ENCODE data around the gene SLC2A9. TPM values are rescaled to one million over a fixed set of nuclear protein-coding genes. Genes with fewer than 3 reads are reported as not detected.

The SLC2A9 gene
- total and polyA plus RNA-seq, 8 donors = 0.61 to 35.3 (median 2.7) TPM

- 45 to 58% (median 52%) methylated on average over 4 of the region's 4 CpGs for WGBS, 5 donors
- Histone ChIP-seq H3K4me3 (no peak overlapping the region), H3K9me3 (no peaks in the 10 kb centered on the region), H3K36me3 (no peaks in the 10 kb centered on the region), H3K27me3 (no peaks in the 10 kb centered on the region), H3K4me1 (peaks cover 27 to 52% (median 43%) of the 10 kb centered on the region in 4 donors), H3K27ac (peak overlapping the region; percentile 32 to 86 (median 82))
- intact Hi-C loops (cut with DNase I; ENCODE audit: low total_unique reads) = no loop called here
- no peak for DNase-seq
- TF ChIP-seq POLR2AphosphoS5 (IDR thresholded peaks at IDR 0.05) = no peak
- TF ChIP-seq POLR2A (IDR thresholded peaks at IDR 0.05) = no peak
- no peak for TF ChIP-seq EP300 (IDR thresholded peaks at IDR 0.05)
- no peak for TF ChIP-seq CTCF (IDR thresholded peaks at IDR 0.05)
These were observed 15.7 kb downstream of the SLC2A9 start for GRCh38 chr4:10005632-10006031.

DNA sequence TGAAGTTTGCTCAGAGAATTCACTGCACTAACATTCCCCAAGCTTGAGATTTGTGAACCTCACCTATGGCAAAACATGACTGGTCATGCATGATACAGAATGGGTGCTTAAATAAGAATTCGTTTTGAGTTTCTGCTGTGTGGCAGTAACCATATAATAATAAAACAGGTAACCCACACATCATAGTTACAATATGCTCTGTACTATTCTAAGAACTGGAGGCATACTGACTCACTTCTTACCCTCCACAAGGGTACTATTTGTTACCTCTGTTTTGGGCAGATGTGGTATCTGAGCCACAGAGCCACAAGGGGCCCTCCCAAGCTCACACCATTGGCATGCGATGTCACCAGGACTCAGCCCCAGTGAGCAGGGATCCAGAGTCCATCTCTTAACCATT, 17.6 kb downstream of the SLC2A9 start:
- no peak for DNase-seq
- WGBS, 5 donors = 76 to 93% (median 88%) methylated on average over 2 of the region's 2 CpGs
- no peaks in the 10 kb centered on the region for H3K27me3 ChIP-seq
- TF ChIP-seq CTCF (IDR thresholded peaks at IDR 0.05) = no peak
- no peak for TF ChIP-seq POLR2AphosphoS5 (IDR thresholded peaks at IDR 0.05)
- no peaks in the 10 kb centered on the region for H3K9me3 ChIP-seq
- no peak overlapping the region for H3K27ac ChIP-seq
- no peaks in the 10 kb centered on the region for H3K36me3 ChIP-seq
- no peak overlapping the region for H3K4me3 ChIP-seq
- intact Hi-C loops (cut with DNase I; ENCODE audit: low total_unique reads) = no loop called here
- H3K4me1 ChIP-seq = peaks cover 27 to 51% (median 42%) of the 10 kb centered on the region in 4 donors

- no peak overlapping the region for H3K4me3 ChIP-seq
- peak in 1 of 2 donors; percentile 54 for DNase-seq
- TF ChIP-seq POLR2AphosphoS5 (IDR thresholded peaks at IDR 0.05) = peak in 2 of 3 donors; percentile 11 to 16
- TF ChIP-seq POLR2A (IDR thresholded peaks at IDR 0.05) = no peak
- intact Hi-C loops (cut with DNase I; ENCODE audit: low total_unique reads) = no loop called here
- H3K4me1 ChIP-seq = peaks cover 19 to 38% (median 28%) of the 10 kb centered on the region in 4 donors
- H3K9me3 ChIP-seq = no peaks in the 10 kb centered on the region
- no peak overlapping the region for H3K27ac ChIP-seq
- H3K36me3 ChIP-seq = no peaks in the 10 kb centered on the region
- WGBS, 5 donors = 11 to 42% (median 38%) methylated on average over 2 of the region's 2 CpGs
- no peaks in the 10 kb centered on the region for H3K27me3 ChIP-seq
These were observed 19.0 kb downstream of the SLC2A9 start for GRCh38 chr4:10002278-10002677.

DNA sequence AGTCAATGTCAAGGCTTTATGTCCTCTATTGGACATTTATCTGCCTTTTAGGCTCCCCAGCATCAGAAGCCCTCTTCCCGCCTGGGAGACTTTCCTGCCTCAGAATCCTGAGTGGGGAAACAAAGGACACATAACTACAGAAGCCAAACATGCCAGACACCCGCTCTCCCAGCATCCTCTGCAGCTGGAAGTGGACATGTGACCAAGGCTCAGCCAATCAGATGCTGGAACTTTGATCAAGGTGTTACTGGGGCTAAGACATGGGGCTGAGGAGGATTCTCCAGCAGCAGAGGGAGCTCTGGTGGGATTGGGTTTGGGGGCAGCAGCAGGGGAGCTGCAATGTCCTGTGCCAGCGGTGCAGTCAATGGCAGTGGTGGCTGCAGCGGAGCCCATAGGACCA, 19.5 kb downstream of the SLC2A9 start:
- no peaks in the 10 kb centered on the region for H3K9me3 ChIP-seq
- H3K36me3 ChIP-seq = no peaks in the 10 kb centered on the region
- no peaks in the 10 kb centered on the region for H3K27me3 ChIP-seq
- 94 to 97% (median 95%) methylated on average over 2 to 4 of the region's 4 CpGs for WGBS, 5 donors
- H3K27ac ChIP-seq = no peak overlapping the region
- TF ChIP-seq POLR2AphosphoS5 (IDR thresholded peaks at IDR 0.05) (no peak), EP300 (IDR thresholded peaks at IDR 0.05) (no peak), CTCF (IDR thresholded peaks at IDR 0.05) (no peak), POLR2A (IDR thresholded peaks at IDR 0.05) (no peak)
- DNase-seq = no peak
- intact Hi-C loops (cut with DNase I; ENCODE audit: low total_unique reads) = no loop called here
- peaks cover 13 to 32% (median 22%) of the 10 kb centered on the region in 4 donors for H3K4me1 ChIP-seq
- H3K4me3 ChIP-seq = no peak overlapping the region

DNA sequence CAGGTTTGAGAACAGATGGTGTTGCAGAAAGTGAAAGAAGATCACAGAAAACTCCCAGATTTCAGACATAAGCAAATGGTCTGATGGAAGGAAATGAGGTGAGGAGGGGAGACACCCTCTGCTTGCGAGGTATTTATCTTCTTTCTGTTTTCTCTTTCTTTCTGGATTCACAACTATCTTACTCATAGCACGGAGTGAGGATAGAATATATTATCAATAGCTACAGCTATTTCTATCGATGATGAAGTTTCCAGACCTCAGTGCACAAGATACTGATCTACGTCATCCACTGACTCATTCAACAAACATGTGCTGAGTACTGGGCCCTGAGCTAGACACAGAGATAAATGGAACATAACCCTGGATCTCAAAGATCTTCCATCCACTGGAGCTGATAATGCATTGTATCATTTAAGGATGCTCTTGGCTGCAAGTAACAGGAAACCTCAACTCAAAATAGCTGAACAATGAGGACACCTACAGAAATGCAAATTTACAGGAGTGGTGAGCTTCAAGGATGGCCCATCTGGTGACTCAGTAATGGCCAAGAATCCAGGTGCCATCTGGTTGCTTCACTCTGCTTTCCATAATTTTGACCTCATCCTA, 21.2 kb downstream of the SLC2A9 start:
- no peak for DNase-seq
- no peak overlapping the region for H3K4me3 ChIP-seq
- no peaks in the 10 kb centered on the region for H3K9me3 ChIP-seq
- 63 to 83% (median 79%) methylated on average over 4 of the region's 4 CpGs for WGBS, 5 donors
- no peak for TF ChIP-seq POLR2A (IDR thresholded peaks at IDR 0.05)
- TF ChIP-seq EP300 (IDR thresholded peaks at IDR 0.05) = no peak
- no peak for TF ChIP-seq CTCF (IDR thresholded peaks at IDR 0.05)
- no peak for TF ChIP-seq POLR2AphosphoS5 (IDR thresholded peaks at IDR 0.05)
- H3K27ac ChIP-seq = no peak overlapping the region
- intact Hi-C loops (cut with DNase I; ENCODE audit: low total_unique reads) = no loop called here
- peaks cover 0 to under 1% (median 0%) of the 10 kb centered on the region in 4 donors for H3K36me3 ChIP-seq
- no peaks in the 10 kb centered on the region for H3K27me3 ChIP-seq
- peaks cover 0 to 22% (median 10%) of the 10 kb centered on the region in 4 donors for H3K4me1 ChIP-seq

Data from stomach (tissue), 9 donors.